PC-3 (cell line): ENCODE data around the gene KNDC1. TPM values are rescaled to one million over a fixed set of nuclear protein-coding genes. Genes with fewer than 3 reads are reported as not detected.

ENCODE experiments used
- ATAC-seq: fragments of 200-7000 bp; cut with Tn5 transposase; 2 replicates; pipeline ENCODE4 v1.9.1; 2020; ENCODE audit warnings: mild to moderate bottlenecking, moderate library complexity
- BruUV-seq: library from RNA; stranded (reverse); fragments of 400-500 nt; replicated peaks from 2 replicates; lab custom pipeline; 2021; lab: Mats Ljungman, UMichigan
- CTCF ChIA-PET: fragments of 300-600 bp; sonication (Branson Sonifier 250); formaldehyde crosslinking; loops from one replicate; lab custom pipeline; 2022; ENCODE audit warnings: antibody characterized with exemption; lab: Charles Lee
- POLR2A ChIA-PET: fragments of 300-600 bp; sonication (Branson Sonifier 250); formaldehyde crosslinking; loops from one replicate; lab custom pipeline; 2022; ENCODE audit warnings: antibody characterized with exemption; ENCODE audit not compliant: unreplicated experiment; lab: Charles Lee
- DNase-seq: peaks from one replicate; pipeline ENCODE4 v3.0.0-alpha.2; 2015
- H2AFZ ChIP-seq: fragments of 300-600 bp; sonication (generic); 2 replicates; pipeline ENCODE4 v1.6.0; 2016; ENCODE audit warnings: antibody characterized with exemption, low read length
- H3F3A ChIP-seq: fragments of 300-600 bp; sonication (generic); one replicate; pipeline ENCODE4 v1.6.0; 2017; ENCODE audit warnings: antibody characterized with exemption, low read length, control low read depth, mild to moderate bottlenecking; ENCODE audit not compliant: unreplicated experiment
- H3K27ac ChIP-seq: fragments of 300-600 bp; sonication (generic); 2 replicates; pipeline ENCODE4 v1.5.1; 2016; ENCODE audit warnings: mild to moderate bottlenecking, low read length
- H3K27me3 ChIP-seq: fragments of 300-600 bp; sonication (generic); 2 replicates; pipeline ENCODE4 v1.6.1; 2016; ENCODE audit warnings: low read length, mixed read lengths
- H3K36me3 ChIP-seq: fragments of 300-600 bp; sonication (generic); 2 replicates; pipeline ENCODE4 v1.6.1; 2016; ENCODE audit warnings: low read depth, mixed run types, low read length, mixed read lengths
- H3K4me1 ChIP-seq: fragments of 300-600 bp; sonication (generic); 2 replicates; pipeline ENCODE4 v1.5.1; 2016; ENCODE audit warnings: low read length; ENCODE audit not compliant: insufficient read depth
- H3K4me2 ChIP-seq: fragments of 300-600 bp; sonication (generic); 2 replicates; pipeline ENCODE4 v1.6.0; 2016; ENCODE audit warnings: low read length
- H3K4me3 ChIP-seq: fragments of 300-600 bp; sonication (generic); 2 replicates; pipeline ENCODE4 v1.5.1; 2016; ENCODE audit warnings: mild to moderate bottlenecking, low read length, mixed read lengths
- H3K79me2 ChIP-seq: fragments of 300-600 bp; sonication (generic); 2 replicates; pipeline ENCODE4 v1.6.1; 2017; ENCODE audit warnings: low read length, mixed read lengths
- H3K9ac ChIP-seq: fragments of 300-600 bp; sonication (generic); 2 replicates; pipeline ENCODE4 v1.6.0; 2016; ENCODE audit warnings: mild to moderate bottlenecking, low read length
- H3K9me2 ChIP-seq: fragments of 300-600 bp; sonication (generic); replicated peaks from 2 replicates; pipeline ENCODE4 v1.6.1; 2016; ENCODE audit warnings: mixed run types, low read length, mixed read lengths
- H3K9me3 ChIP-seq: fragments of 300-600 bp; sonication (generic); 2 replicates; pipeline ENCODE4 v1.6.1; 2016; ENCODE audit warnings: low read length, mixed read lengths
- H4K20me1 ChIP-seq: fragments of 300-600 bp; sonication (generic); 2 replicates; pipeline ENCODE4 v1.6.1; 2016; ENCODE audit warnings: low read length, mixed read lengths
- EZH2 ChIP-seq: fragments of 300-600 bp; sonication (generic); IDR thresholded peaks from one replicate; pipeline ENCODE4 v1.6.1; 2017; ENCODE audit warnings: antibody characterized with exemption, mild to moderate bottlenecking, low read length; ENCODE audit not compliant: unreplicated experiment
- EZH2phosphoT487 ChIP-seq: fragments of 300-600 bp; sonication (generic); IDR thresholded peaks from 2 replicates; pipeline ENCODE4 v1.6.1; 2018; ENCODE audit warnings: mild to moderate bottlenecking, antibody characterized with exemption, low read length, borderline replicate concordance
- intact Hi-C: fragments of 100-400 bp; cut with micrococcal nuclease; formaldehyde crosslinking; loops from 2 replicates; pipeline ENCODE4 v1.9.0; 2023
- total RNA-seq: library from RNA; depleted of rRNA; stranded (reverse); fragments of >200 nt; gene quantifications from 2 replicates; pipeline ENCODE4 v1.2.3, GENCODE V29; 2014
- TF ChIP-seq, protein P1 (sequence below): fragments of 300-600 bp; sonication (generic); conservative IDR thresholded peaks from 2 replicates; pipeline ENCODE4 v1.5.1; 2017; ENCODE audit warnings: antibody characterized with exemption, low read depth, mild to moderate bottlenecking, low read length

KNDC1 gene
- total RNA-seq, 1 experiment from 2014 or later: not detected

DNA sequence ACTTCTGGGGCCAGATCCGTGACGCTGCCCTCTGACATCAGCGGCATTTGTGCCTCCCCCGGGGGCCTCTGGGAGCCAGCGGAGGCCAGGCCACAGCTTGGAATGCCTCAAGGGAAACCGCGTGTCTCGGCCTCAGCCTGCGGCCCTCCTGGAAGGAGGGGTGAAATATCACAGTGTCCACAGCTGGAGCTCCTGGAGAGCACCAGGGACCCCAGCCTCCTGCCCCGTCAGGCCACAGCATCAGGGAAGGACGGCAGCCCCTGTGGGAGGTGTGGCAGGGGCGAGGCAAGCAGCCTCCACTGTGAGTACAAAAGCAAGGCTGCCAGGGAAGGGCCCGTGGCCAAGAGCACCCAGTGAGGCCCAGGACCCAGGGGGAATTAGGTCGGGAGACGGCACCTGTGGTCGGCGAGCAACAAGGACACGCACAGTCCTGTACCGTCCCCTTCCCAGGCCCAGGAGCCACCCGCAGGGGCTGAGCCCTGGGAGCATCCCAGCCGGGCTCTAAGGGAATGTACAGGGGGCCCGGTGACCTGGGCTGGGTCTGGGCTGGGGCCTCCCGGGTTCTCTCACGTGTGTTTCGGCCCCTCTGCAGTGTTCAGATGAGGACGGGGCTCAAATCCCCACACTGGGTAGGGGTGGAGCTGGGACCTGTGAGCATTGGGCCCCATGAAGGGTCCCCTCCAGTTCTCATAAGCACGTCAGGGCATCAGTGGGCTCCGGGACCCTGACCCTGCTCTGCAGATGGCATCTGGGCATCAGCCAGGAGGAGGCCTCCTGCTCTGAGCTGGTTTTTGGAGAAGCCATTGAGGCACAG is 18.7 kb upstream of the KNDC1 start:
- no TSS peak for BruUV-seq
- CTCF ChIA-PET: no interaction called here

DNA sequence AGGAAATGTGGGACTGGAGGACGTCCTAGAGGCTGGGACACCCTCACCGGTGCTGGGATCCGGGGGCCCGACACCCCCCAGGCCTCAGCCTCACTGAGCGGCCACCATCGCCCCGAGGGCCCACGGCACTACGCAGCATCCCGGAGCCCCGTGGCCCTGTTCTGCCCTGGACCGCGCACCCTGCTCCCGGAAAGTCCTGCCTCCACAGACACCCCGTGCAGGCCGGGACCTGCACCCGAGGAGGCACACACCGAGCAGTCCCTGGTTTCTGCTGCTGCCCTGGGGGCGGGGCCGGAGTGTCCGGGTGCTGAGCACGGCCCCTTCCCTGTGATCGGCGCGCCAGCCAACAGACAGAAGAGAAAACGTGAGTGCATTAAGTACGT is 18.1 kb upstream of the KNDC1 start:
- H3K36me3 ChIP-seq: no peaks in the 10 kb centered on the region
- no peaks in the 10 kb centered on the region for H3K27me3 ChIP-seq
- ChIA-PET CTCF (no interaction called here), POLR2A (no interaction called here)
- no peaks in the 10 kb centered on the region for H4K20me1 ChIP-seq
- H3F3A ChIP-seq: no peaks in the 10 kb centered on the region
- no peak for DNase-seq
- H3K9me2 ChIP-seq: no peaks in the 10 kb centered on the region
- no peak overlapping the region for H2AFZ ChIP-seq
- intact Hi-C loops: loop anchor here (5.0 kb wide), 1 partner anchor 85 kb away; no protein-coding TSS in a partner anchor
- no peaks in the 10 kb centered on the region for H3K79me2 ChIP-seq
- H3K27ac ChIP-seq: no peak overlapping the region
- H3K9me3 ChIP-seq: no peaks in the 10 kb centered on the region
- BruUV-seq: no TSS peak
- H3K4me2 ChIP-seq: no peak overlapping the region
- H3K9ac ChIP-seq: no peak overlapping the region
- peaks cover 2% of the 10 kb centered on the region; the same call in 1 of the 2 replicates for H3K4me1 ChIP-seq
- no peak overlapping the region for H3K4me3 ChIP-seq
- ATAC-seq: no peak
- TF ChIP-seq, protein P1, sequence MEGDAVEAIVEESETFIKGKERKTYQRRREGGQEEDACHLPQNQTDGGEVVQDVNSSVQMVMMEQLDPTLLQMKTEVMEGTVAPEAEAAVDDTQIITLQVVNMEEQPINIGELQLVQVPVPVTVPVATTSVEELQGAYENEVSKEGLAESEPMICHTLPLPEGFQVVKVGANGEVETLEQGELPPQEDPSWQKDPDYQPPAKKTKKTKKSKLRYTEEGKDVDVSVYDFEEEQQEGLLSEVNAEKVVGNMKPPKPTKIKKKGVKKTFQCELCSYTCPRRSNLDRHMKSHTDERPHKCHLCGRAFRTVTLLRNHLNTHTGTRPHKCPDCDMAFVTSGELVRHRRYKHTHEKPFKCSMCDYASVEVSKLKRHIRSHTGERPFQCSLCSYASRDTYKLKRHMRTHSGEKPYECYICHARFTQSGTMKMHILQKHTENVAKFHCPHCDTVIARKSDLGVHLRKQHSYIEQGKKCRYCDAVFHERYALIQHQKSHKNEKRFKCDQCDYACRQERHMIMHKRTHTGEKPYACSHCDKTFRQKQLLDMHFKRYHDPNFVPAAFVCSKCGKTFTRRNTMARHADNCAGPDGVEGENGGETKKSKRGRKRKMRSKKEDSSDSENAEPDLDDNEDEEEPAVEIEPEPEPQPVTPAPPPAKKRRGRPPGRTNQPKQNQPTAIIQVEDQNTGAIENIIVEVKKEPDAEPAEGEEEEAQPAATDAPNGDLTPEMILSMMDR: no peak
- TF ChIP-seq EZH2: no peak
- no peak for TF ChIP-seq EZH2phosphoT487

More for the DNA sequence above, 18.7 kb upstream of the KNDC1 start:
- intact Hi-C loops: loop anchor here (5.0 kb wide), 1 partner anchor 86 kb away; no protein-coding TSS in a partner anchor
- Histone ChIP-seq H3K4me1 (peaks cover 2% of the 10 kb centered on the region; the same call in 1 of the 2 replicates), H3K79me2 (no peaks in the 10 kb centered on the region), H3K27me3 (no peaks in the 10 kb centered on the region), H3K36me3 (no peaks in the 10 kb centered on the region), H2AFZ (no peak overlapping the region), H4K20me1 (no peaks in the 10 kb centered on the region), H3K4me2 (no peak overlapping the region), H3K9me2 (no peaks in the 10 kb centered on the region), H3K27ac (no peak overlapping the region), H3K4me3 (no peak overlapping the region), H3K9ac (no peak overlapping the region), H3F3A (no peaks in the 10 kb centered on the region), H3K9me3 (no peaks in the 10 kb centered on the region)
- DNase-seq (no peak), ATAC-seq (no peak)
- POLR2A ChIA-PET: no interaction called here
- TF ChIP-seq EZH2 (no peak), EZH2phosphoT487 (no peak)

DNA sequence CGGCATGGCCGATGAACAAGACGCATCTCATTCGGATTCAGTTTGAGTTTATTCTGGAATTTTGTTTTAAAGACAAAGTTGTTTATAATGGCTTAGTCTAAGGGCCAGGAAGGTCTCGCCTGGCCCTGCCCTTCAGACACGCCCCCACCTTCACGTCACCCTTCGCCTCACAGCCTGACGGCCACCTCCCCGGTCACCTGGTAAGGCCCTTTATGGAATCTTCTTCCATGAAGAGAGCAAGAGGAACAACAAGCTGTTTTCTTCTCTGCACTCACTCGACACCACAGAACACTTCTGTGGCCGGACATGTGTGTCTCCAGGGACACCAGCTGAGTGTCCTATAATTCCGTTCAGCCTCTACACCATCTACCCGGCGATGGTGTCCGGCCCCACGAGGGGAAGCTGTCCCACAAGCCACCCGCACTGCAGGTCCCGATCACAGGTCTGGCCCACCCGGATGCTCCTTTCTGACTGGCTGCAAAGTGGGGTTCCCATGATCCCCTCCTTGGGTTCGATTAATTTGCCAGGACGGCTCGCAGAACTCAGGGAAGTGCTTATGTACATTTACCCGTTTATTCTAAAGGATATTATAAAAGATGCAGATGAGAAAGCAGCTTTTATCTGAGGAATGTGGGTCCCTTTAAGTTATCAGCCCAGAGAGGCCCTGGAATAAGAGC is 17.4 kb upstream of the KNDC1 start:
- POLR2A ChIA-PET: no interaction called here
- Histone ChIP-seq H4K20me1 (no peaks in the 10 kb centered on the region), H3K4me3 (no peak overlapping the region), H3K9me3 (no peaks in the 10 kb centered on the region), H3K9me2 (no peaks in the 10 kb centered on the region), H3K27ac (no peak overlapping the region), H3K9ac (no peak overlapping the region), H3K36me3 (no peaks in the 10 kb centered on the region), H3K4me1 (peaks cover 2% of the 10 kb centered on the region; the same call in 1 of the 2 replicates), H3K4me2 (no peak overlapping the region), H2AFZ (no peak overlapping the region), H3K79me2 (no peaks in the 10 kb centered on the region), H3K27me3 (no peaks in the 10 kb centered on the region), H3F3A (no peaks in the 10 kb centered on the region)
- DNase-seq (no peak), ATAC-seq (no peak)
- TF ChIP-seq EZH2: no peak
- TF ChIP-seq, protein P1: no peak
- TF ChIP-seq EZH2phosphoT487: no peak
- intact Hi-C loops: loop anchor here (5.0 kb wide), 1 partner anchor 85 kb away; no protein-coding TSS in a partner anchor
- CTCF ChIA-PET: no interaction called here
- no TSS peak for BruUV-seq
